K562 (cell line): Measurements from ENCODE around the gene LMBR1.

Experiments
- ATF3 ChIP-seq, 2 experiments: fragments of 450-650 bp in 1 of 2; sonication (generic) in 1 of 2; formaldehyde crosslinking in 1 of 2; IDR thresholded peaks in 1 of 2; conservative IDR thresholded peaks in 1 of 2; 2 replicates each; pipeline versions ENCODE4 v1.6.1 to v1.8.1; 2016 to 2023; ENCODE audit warnings: mild to moderate bottlenecking in 2 of 2, moderate library complexity in 2 of 2, inconsistent platforms in 1 of 2, missing genetic modification reagents in 1 of 2
- E2F3 ChIP-seq: fragments of 250-450 bp; sonication (Bioruptor Pico); IDR thresholded peaks from 2 replicates; pipeline ENCODE4 v1.4.0; 2020; ENCODE audit warnings: mild to moderate bottlenecking
- EZH2 ChIP-seq: IDR thresholded peaks from 2 replicates; pipeline ENCODE4 v1.6.1; 2012; ENCODE audit warnings: low read depth, mild to moderate bottlenecking, inconsistent platforms, low read length, borderline replicate concordance
- MXI1 ChIP-seq: IDR thresholded peaks from 2 replicates; pipeline ENCODE4 v1.6.1; 2011; ENCODE audit warnings: low read depth, mild to moderate bottlenecking, improper control_type of control experiment, low read length
- POLR2AphosphoS5 ChIP-seq: IDR thresholded peaks from 2 replicates; pipeline ENCODE4 v1.6.1; 2011; ENCODE audit warnings: mild to moderate bottlenecking, low read depth, low read length, moderate library complexity; ENCODE audit not compliant: control insufficient read depth, insufficient read depth
- POLR3G ChIP-seq: IDR thresholded peaks from 2 replicates; pipeline ENCODE4 v1.6.1; 2011; ENCODE audit not compliant: insufficient read length, insufficient replicate concordance; ENCODE audit errors: extremely low read depth
- RFX5 ChIP-seq: IDR thresholded peaks from 2 replicates; pipeline ENCODE4 v1.6.1; 2011; ENCODE audit warnings: low read depth, mild to moderate bottlenecking, improper control_type of control experiment, low read length
- SOX6 ChIP-seq: fragments of 450-650 bp; IDR thresholded peaks from 2 replicates; pipeline ENCODE4 v1.6.1; 2014; ENCODE audit warnings: mild to moderate bottlenecking
- TCF7 ChIP-seq: sonication (generic); IDR thresholded peaks from 2 replicates; pipeline ENCODE4 v1.6.1; 2016; ENCODE audit warnings: antibody characterized with exemption, borderline replicate concordance
- ZNF696 ChIP-seq: fragments of 250-450 bp; sonication (Bioruptor Pico); conservative IDR thresholded peaks from 2 replicates; pipeline ENCODE4 v1.4.0; 2020; ENCODE audit warnings: mild to moderate bottlenecking, moderate library complexity
- ZSCAN29 ChIP-seq: fragments of 450-650 bp; IDR thresholded peaks from 2 replicates; pipeline ENCODE4 v1.6.1; 2017
- TF ChIP-seq, protein P1 (sequence below): sonication (generic); formaldehyde crosslinking; IDR thresholded peaks from 2 replicates; pipeline ENCODE4 v1.8.1; 2023; ENCODE audit warnings: mild to moderate bottlenecking, missing genetic modification reagents

DNA sequence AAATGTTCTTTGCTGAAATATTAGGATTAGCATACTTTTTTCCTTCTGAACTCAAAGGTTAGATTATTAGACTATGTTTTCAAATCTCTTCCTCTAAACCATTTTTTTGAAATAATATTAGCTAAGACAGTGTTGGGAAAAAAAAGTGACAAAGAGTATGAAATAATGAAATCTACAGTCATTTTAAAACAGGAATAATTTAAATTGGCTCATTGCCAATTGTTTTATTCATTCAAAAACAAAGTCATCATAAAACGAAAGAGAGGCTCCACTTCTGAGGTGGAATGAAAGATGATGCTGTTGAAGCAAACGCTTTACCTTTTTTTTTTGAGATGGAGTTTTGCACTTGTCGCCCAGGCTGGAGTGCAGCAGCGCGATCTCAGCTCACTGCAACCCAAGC is 201.2 kb downstream of the LMBR1 start:
- TF ChIP-seq POLR3G (no peak), ZSCAN29 (no peak), EZH2 (no peak), POLR2AphosphoS5 (no peak), MXI1 (no peak), E2F3 (no peak), TCF7 (no peak), ATF3 (IDR thresholded peaks at IDR 0.05) (no peak), ATF3 (CRISPR knock-in tag; conservative IDR thresholded peaks at IDR 0.05) (no peak), ZNF696 (CRISPR knock-in tag) (no peak), RFX5 (no peak), SOX6 (no peak)
- TF ChIP-seq, protein P1, sequence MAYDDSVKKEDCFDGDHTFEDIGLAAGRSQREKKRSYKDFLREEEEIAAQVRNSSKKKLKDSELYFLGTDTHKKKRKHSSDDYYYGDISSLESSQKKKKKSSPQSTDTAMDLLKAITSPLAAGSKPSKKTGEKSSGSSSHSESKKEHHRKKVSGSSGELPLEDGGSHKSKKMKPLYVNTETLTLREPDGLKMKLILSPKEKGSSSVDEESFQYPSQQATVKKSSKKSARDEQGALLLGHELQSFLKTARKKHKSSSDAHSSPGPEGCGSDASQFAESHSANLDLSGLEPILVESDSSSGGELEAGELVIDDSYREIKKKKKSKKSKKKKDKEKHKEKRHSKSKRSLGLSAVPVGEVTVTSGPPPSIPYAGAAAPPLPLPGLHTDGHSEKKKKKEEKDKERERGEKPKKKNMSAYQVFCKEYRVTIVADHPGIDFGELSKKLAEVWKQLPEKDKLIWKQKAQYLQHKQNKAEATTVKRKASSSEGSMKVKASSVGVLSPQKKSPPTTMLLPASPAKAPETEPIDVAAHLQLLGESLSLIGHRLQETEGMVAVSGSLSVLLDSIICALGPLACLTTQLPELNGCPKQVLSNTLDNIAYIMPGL (CRISPR knock-in tag) = no peak
